H9 (cell line): ENCODE results near the gene TCEAL3. TPM values are rescaled to one million over a fixed set of nuclear protein-coding genes. Genes with fewer than 3 reads are reported as not detected.

Source experiments
- DNase-seq: peaks from one replicate; pipeline ENCODE4 v3.0.0-alpha.2; 2017
- H2AFZ ChIP-seq: one replicate; pipeline ENCODE4 v1.6.1; 2013; ENCODE audit warnings: mild to moderate bottlenecking, low read length, control low read depth, moderate library complexity
- H2AK5ac ChIP-seq: 2 replicates; pipeline ENCODE4 v1.6.1; 2013; ENCODE audit warnings: low read length, control low read depth, mixed read lengths; ENCODE audit not compliant: insufficient read length
- H2BK120ac ChIP-seq: one replicate; pipeline ENCODE4 v1.6.1; 2013; ENCODE audit warnings: low read depth, mild to moderate bottlenecking, low read length, control low read depth, inconsistent platforms; ENCODE audit not compliant: poor library complexity, severe bottlenecking
- H2BK12ac ChIP-seq: 2 replicates; pipeline ENCODE4 v1.6.1; 2013; ENCODE audit warnings: low read length, control low read depth, mixed read lengths, low read depth; ENCODE audit not compliant: insufficient read length
- H2BK15ac ChIP-seq: 2 replicates; pipeline ENCODE4 v1.6.1; 2013; ENCODE audit warnings: low read depth, low read length, control low read depth
- H2BK20ac ChIP-seq: one replicate; pipeline ENCODE4 v1.6.1; 2013; ENCODE audit warnings: low read depth, mild to moderate bottlenecking, low read length, control low read depth, inconsistent platforms; ENCODE audit not compliant: poor library complexity, severe bottlenecking
- H2BK5ac ChIP-seq: 2 replicates; pipeline ENCODE4 v1.6.1; 2013; ENCODE audit warnings: low read length, control low read depth, mixed read lengths; ENCODE audit not compliant: insufficient read length
- H3K14ac ChIP-seq: 2 replicates; pipeline ENCODE4 v1.6.1; 2013; ENCODE audit warnings: low read length, control low read depth; ENCODE audit not compliant: insufficient read depth
- H3K18ac ChIP-seq: 2 replicates; pipeline ENCODE4 v1.6.1; 2013; ENCODE audit warnings: low read depth, mild to moderate bottlenecking, mixed read lengths, low read length, control low read depth; ENCODE audit not compliant: insufficient read length
- H3K23ac ChIP-seq: 2 replicates; pipeline ENCODE4 v1.6.1; 2013; ENCODE audit warnings: low read length, control low read depth, mixed read lengths, low read depth; ENCODE audit not compliant: insufficient read length
- H3K23me2 ChIP-seq: 2 replicates; pipeline ENCODE4 v1.6.1; 2013; ENCODE audit warnings: low read depth, mild to moderate bottlenecking, mixed read lengths, low read length, control low read depth; ENCODE audit not compliant: insufficient read length, poor library complexity, severe bottlenecking
- H3K27ac ChIP-seq: 2 replicates; pipeline ENCODE4 v1.5.1; 2013; ENCODE audit warnings: low read length, control low read depth, mixed read lengths, low read depth; ENCODE audit not compliant: insufficient read length
- H3K27me3 ChIP-seq: 2 replicates; pipeline ENCODE4 v1.6.1; 2013; ENCODE audit warnings: low read length, control low read depth, inconsistent platforms; ENCODE audit not compliant: insufficient read depth
- H3K4ac ChIP-seq: 2 replicates; pipeline ENCODE4 v1.6.1; 2013; ENCODE audit warnings: low read depth, mild to moderate bottlenecking, control low read depth, inconsistent platforms, low read length, moderate library complexity
- H3K4me1 ChIP-seq: 2 replicates; pipeline ENCODE4 v1.6.1; 2013; ENCODE audit warnings: low read length, control low read depth, inconsistent platforms; ENCODE audit not compliant: insufficient read depth
- H3K4me2 ChIP-seq: 2 replicates; pipeline ENCODE4 v1.6.1; 2013; ENCODE audit warnings: low read length, control low read depth, mixed read lengths; ENCODE audit not compliant: insufficient read length, insufficient read depth
- H3K56ac ChIP-seq: 2 replicates; pipeline ENCODE4 v1.6.1; 2013; ENCODE audit warnings: low read depth, mild to moderate bottlenecking, mixed read lengths, low read length, control low read depth; ENCODE audit not compliant: insufficient read length
- H3K79me1 ChIP-seq: 2 replicates; pipeline ENCODE4 v1.6.1; 2013; ENCODE audit warnings: low read depth, mild to moderate bottlenecking, moderate library complexity, low read length, control low read depth, inconsistent platforms; ENCODE audit not compliant: insufficient read depth, poor library complexity, severe bottlenecking
- H3K79me2 ChIP-seq: 2 replicates; pipeline ENCODE4 v1.6.1; 2013; ENCODE audit warnings: low read length, control low read depth, inconsistent platforms; ENCODE audit not compliant: insufficient read depth
- H3K9ac ChIP-seq: 2 replicates; pipeline ENCODE4 v1.6.1; 2013; ENCODE audit warnings: low read length, control low read depth, mixed read lengths; ENCODE audit not compliant: insufficient read length; ENCODE audit errors: extremely low read depth
- H3K9me3 ChIP-seq: one replicate; pipeline ENCODE4 v1.6.1; 2013; ENCODE audit warnings: low read depth, low read length, inconsistent platforms; ENCODE audit not compliant: control insufficient read depth
- H3T11ph ChIP-seq: one replicate; pipeline ENCODE4 v1.6.1; 2013; ENCODE audit warnings: mild to moderate bottlenecking, low read length, control low read depth, inconsistent platforms
- H4K20me1 ChIP-seq: one replicate; pipeline ENCODE4 v1.6.1; 2013; ENCODE audit not compliant: control insufficient read depth, insufficient read length, insufficient read depth
- H4K5ac ChIP-seq: 2 replicates; pipeline ENCODE4 v1.6.1; 2013; ENCODE audit warnings: low read depth, mild to moderate bottlenecking, mixed read lengths, low read length, control low read depth; ENCODE audit not compliant: insufficient read length
- H4K8ac ChIP-seq: replicated peaks from 2 replicates; pipeline ENCODE4 v1.6.1; 2013; ENCODE audit warnings: low read length, control low read depth, mixed read lengths, low read depth; ENCODE audit not compliant: insufficient read length
- H4K91ac ChIP-seq: 2 replicates; pipeline ENCODE4 v1.6.1; 2013; ENCODE audit warnings: low read depth, mild to moderate bottlenecking, moderate library complexity, mixed read lengths, low read length, control low read depth; ENCODE audit not compliant: insufficient read length
- H3K27ac Mint-ChIP-seq, 3 experiments: 2 replicates in 2 of 3; 3 replicates in 1 of 3; pipeline ENCODE4 v1.8.0; 2020 to 2021; ENCODE audit warnings: mixed read lengths in 3 of 3, mild to moderate bottlenecking in 1 of 3, moderate library complexity in 1 of 3
- H3K27me3 Mint-ChIP-seq: 2 replicates; pipeline ENCODE4 v1.8.0; 2021; ENCODE audit warnings: low read depth, mild to moderate bottlenecking, moderate library complexity, mixed read lengths
- H3K36me3 Mint-ChIP-seq, 3 experiments: 2 replicates in 2 of 3; 3 replicates in 1 of 3; pipeline ENCODE4 v1.8.0; 2020 to 2021; ENCODE audit warnings: low read depth in 3 of 3, mixed read lengths in 3 of 3; ENCODE audit not compliant: insufficient read depth in 1 of 3
- H3K4me1 Mint-ChIP-seq, 2 experiments: 2 replicates each; pipeline ENCODE4 v1.8.0; 2020; ENCODE audit warnings: mixed read lengths in 2 of 2
- H3K4me3 Mint-ChIP-seq, 2 experiments: 2 replicates in 1 of 2; 3 replicates in 1 of 2; pipeline ENCODE4 v1.8.0; 2020 to 2021; ENCODE audit warnings: mild to moderate bottlenecking in 2 of 2, mixed read lengths in 2 of 2, moderate library complexity in 1 of 2
- H3K9me3 Mint-ChIP-seq, 2 experiments: 2 replicates in 1 of 2; 3 replicates in 1 of 2; pipeline ENCODE4 v1.8.0; 2020; ENCODE audit warnings: mild to moderate bottlenecking in 2 of 2, mixed read lengths in 2 of 2, moderate library complexity in 1 of 2
- CTCF ChIP-seq: fragments of 200-600 bp; sonication (generic); conservative IDR thresholded peaks from 3 replicates; pipeline ENCODE4 v1.8.0; 2021; ENCODE audit warnings: antibody characterized with exemption, mild to moderate bottlenecking
- WGBS: extraction: QIAGEN DNeasy Blood & Tissue Kit; methylation state at CpG from one replicate; pipeline ENCODE4 v1.1.7; 2013; ENCODE audit warnings: missing lambda C conversion rate, low lambda C conversion rate, mixed read lengths; ENCODE audit not compliant: insufficient read length; ENCODE audit errors: extremely low coverage; 5-methylcytosine and 5-hydroxymethylcytosine counted together
- total RNA-seq: library from RNA; stranded (reverse); gene quantifications from 2 replicates; pipeline ENCODE4 v1.2.1, GENCODE V29; 2021

TCEAL3 gene
- total RNA-seq, 1 experiment from 2014 or later = 11.1 TPM

- Histone ChIP-seq H4K20me1 (no peaks in the 10 kb centered on the region), H2BK120ac (no peak within 1 kb of the TSS), H4K5ac (no peak within 1 kb of the TSS), H3K9me3 (no peaks in the 10 kb centered on the region), H3K27me3 (no peaks in the 10 kb centered on the region), H3K27ac (no peak within 1 kb of the TSS), H2BK20ac (no peak within 1 kb of the TSS), H2AFZ (peak within 1 kb of the TSS; percentile 90), H3K4ac (no peak within 1 kb of the TSS), H2BK5ac (no peak within 1 kb of the TSS), H4K91ac (no peak within 1 kb of the TSS), H3K56ac (no peak within 1 kb of the TSS), H4K8ac (no peak within 1 kb of the TSS), H3K9ac (peak within 1 kb of the TSS; percentile 35), H2AK5ac (no peak within 1 kb of the TSS), H3K23me2 (peaks cover 4% of the 10 kb centered on the region), H3K18ac (peak within 1 kb of the TSS; percentile 88), H2BK15ac (no peak within 1 kb of the TSS), H3K23ac (no peak within 1 kb of the TSS), H3K79me2 (no peaks in the 10 kb centered on the region), H3T11ph (no peak within 1 kb of the TSS), H3K4me2 (peak within 1 kb of the TSS; percentile 54), H3K79me1 (no peaks in the 10 kb centered on the region), H3K4me1 (no peaks in the 10 kb centered on the region; the same call in 1 of the 2 replicates), H3K14ac (peak within 1 kb of the TSS; percentile 84), H2BK12ac (no peak within 1 kb of the TSS)
- no CpG with 5 or more reads among the region's 32 CpGs for WGBS
- Mint-ChIP-seq H3K9me3 (peaks cover 0 to 21% of the 10 kb centered on the region in 2 experiments; a peak in 2 of 5 replicates), H3K4me1 (peaks cover 6 to 11% of the 10 kb centered on the region in 2 experiments; a peak in 3 of 4 replicates), H3K36me3 (no peaks in the 10 kb centered on the region), H3K27me3 (no peaks in the 10 kb centered on the region), H3K4me3 (peak within 1 kb of the TSS; percentile 86 to 94), H3K27ac (peak within 1 kb of the TSS; percentile 93 to 96 (median 93))
- DNase-seq = peak; percentile 83
- no peak for TF ChIP-seq CTCF
Observed at GRCh38 chrX:103628386-103629317, 20.9 kb downstream of the TCEAL3 start, which contains the start of gene TCEAL1. Gene TCEAL1 (plus strand): TSS chrX:103628975. CDS start chrX:103629917, 942 bp downstream.
